Muscle layer of duodenum (tissue), 2 donors: Measurements from ENCODE around the gene CHCHD3.

Experiments used
- H3K27ac ChIP-seq: one replicate; pipeline ENCODE4 v1.7.0; 2013; ENCODE audit warnings: mild to moderate bottlenecking, low read length
- H3K27me3 ChIP-seq: one replicate; pipeline ENCODE4 v1.7.0; 2013; ENCODE audit warnings: low read depth, mild to moderate bottlenecking, control low read depth, low read length
- H3K36me3 ChIP-seq, 2 donors: one replicate each; pipeline ENCODE4 v1.7.0; 2013; ENCODE audit warnings: low read length in 2 of 2, control low read depth in 1 of 2, mild to moderate bottlenecking in 1 of 2; ENCODE audit not compliant: insufficient read depth in 2 of 2, control insufficient read depth in 1 of 2
- H3K4me1 ChIP-seq, 2 donors: one replicate each; pipeline ENCODE4 v1.7.0; 2013; ENCODE audit warnings: low read length in 2 of 2, mild to moderate bottlenecking in 2 of 2, control low read depth in 1 of 2, moderate library complexity in 1 of 2; ENCODE audit not compliant: insufficient read depth in 2 of 2, control insufficient read depth in 1 of 2
- H3K4me3 ChIP-seq, 2 donors: one replicate each; pipeline ENCODE4 v1.7.0; 2013; ENCODE audit warnings: low read length in 2 of 2, low read depth in 1 of 2, mild to moderate bottlenecking in 1 of 2
- H3K9me3 ChIP-seq, 2 donors: one replicate each; pipeline ENCODE4 v1.7.0; 2013; ENCODE audit warnings: low read length in 2 of 2, control low read depth in 1 of 2, mild to moderate bottlenecking in 1 of 2; ENCODE audit not compliant: control insufficient read depth in 1 of 2
- donor health status: healthy.

CHCHD3 gene

GRCh38 chr7:132735476-132735875, 346.4 kb downstream of the CHCHD3 start:
- Histone ChIP-seq H3K4me3 (no peak overlapping the region), H3K27ac (no peak overlapping the region), H3K4me1 (no peaks in the 10 kb centered on the region), H3K36me3 (no peaks in the 10 kb centered on the region), H3K9me3 (no peaks in the 10 kb centered on the region), H3K27me3 (no peaks in the 10 kb centered on the region)
